Stimulated activated CD4-positive, alpha-beta T cell treated with anti-CD3 and anti-CD28 coated beads, Interleukin-4, amount 100 ng/mL, for 1 hour (primary cell): Measurements from ENCODE around the gene SIRPD.
"Not testable (repeated sequence)": the region's sequence is repeated elsewhere in the genome, so short reads cannot be mapped to it uniquely, and the experiment has no call there.

ENCODE experiments used
- DNase-seq: peaks from one replicate; pipeline ENCODE4 v3.0.0-alpha.2; 2020

SIRPD gene

DNA sequence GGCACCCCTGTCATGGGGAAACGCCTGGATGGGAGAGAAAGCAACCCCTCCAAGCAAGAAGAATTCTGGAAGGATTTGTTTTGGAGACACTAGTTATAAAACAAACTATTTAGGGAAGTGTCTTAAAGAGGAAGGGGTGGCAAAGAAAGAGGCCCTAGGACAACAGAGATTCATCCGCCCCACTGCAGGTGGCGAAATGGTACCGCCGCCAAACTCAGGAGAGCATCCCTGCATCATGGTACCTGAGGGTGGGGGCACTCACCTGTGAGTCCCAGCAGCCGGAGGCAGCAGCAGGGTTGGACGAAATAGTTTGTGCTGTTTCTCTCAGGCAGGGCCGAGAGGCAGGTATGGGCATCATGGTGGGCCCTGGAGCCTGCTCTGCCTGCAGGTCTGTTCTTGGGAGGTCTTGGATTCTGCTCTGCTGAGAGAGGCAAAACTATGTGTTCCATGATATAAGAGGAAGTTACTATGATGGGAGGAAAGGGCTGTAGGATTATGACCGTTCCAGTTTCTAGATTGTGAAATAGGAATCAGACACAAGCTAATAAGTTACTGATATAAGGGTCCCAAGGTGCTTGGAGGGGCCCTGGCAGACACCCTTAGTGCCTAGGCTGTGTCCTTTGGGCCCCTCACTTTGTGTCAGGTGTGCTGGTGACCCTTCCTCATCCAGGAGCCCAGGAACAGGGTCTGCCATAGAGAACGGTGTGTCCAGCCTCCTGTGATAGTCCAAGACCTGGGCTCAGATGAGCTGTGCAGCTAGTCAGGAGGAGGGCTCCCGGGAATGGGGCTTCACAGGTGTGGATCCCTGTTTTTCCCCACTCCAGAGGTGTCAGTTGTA, 20.4 kb downstream of the SIRPD start:
- DNase-seq, result no peak

DNA sequence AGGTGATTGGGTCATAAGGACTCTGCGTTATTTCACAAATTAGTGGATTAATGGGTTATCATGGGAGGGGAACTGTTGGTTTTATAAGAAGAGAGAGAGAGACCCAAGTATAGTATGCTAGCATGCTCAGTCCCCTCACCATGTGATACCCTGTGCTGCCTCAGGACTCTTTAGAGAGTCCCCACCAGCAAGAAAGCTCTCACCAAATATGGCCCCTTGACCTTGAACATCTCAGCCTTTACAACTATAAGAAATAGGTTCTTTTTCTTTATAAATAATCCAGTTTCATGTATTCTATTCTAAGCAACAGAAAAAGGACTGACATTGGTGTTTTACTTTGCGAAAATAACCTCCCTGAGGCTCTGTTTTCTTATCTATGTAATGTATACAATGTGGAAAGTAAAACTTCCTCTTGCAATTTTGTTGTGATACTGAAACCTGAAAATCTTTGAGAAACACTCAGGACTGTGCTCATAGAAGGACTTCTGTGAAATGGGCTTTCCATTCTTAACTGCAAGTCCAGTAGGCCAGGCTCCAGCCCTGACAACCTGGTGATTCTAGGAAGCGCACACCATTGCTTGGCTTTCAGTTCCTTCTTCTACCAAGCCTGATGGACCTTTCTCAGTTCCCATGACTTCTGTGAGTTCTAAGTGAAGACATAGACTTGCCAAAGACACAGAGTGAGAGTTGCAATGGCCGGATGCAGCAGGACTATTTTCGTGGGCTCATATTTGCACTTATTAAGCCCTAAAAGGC, 21.9 kb downstream of the SIRPD start:
- DNase-seq, result no peak

DNA sequence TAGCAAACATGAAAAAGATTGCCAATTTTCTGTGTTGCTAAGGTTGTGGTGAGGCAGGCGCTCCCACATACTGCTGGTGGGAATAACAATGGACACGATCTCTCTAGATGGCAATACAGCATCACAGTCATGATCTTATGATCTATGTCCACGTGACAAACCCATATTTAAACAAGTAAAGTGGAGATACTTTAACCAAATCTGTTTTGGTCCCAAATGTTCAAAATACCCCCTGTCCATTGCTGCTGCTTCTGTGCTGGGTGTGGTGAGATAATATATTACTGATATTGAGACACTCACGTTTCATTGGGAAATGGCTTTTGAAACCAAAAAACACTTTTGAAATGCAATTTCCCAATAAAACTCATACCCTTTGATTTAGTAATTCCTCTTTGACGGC, 23.0 kb downstream of the SIRPD start:
- DNase-seq, result no peak

DNA sequence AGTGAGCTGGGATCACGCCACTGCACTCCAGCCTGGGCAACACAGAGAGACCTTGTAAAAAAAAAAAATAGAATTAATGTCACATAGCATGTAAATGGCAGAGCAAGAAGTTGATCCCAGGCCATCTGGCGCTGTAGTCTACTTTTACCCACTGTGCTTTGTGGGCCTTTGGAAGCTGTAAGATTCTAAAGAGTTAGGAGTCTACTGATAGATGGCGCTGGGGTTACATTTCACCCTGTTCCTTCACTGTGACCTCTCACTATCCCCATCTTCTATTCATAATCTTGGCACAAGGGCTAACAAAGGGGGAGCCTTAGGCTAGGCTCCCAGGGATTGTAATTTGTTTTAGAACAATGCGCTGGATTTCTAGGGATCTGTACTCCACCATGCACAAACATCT, 24.4 kb downstream of the SIRPD start:
- no peak for DNase-seq

DNA sequence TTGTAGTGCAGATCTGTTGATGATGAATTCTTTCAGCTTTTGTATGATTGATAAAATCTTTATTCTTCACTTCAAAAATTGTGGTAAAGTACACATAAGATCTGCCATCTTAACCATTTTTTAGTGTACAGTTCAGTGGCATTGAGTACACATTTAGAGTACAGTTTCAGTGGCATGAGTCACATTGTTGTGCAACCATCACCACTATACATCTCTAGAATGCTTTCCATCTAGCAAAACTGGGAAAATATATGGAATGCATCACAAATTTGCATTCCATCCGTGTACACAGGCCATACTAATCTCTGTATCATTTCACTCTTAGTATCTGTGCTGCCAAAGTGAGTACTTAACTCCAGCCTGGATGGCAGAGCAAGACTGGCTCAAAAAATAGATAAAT, 28.7 kb downstream of the SIRPD start:
- no peak for DNase-seq

DNA sequence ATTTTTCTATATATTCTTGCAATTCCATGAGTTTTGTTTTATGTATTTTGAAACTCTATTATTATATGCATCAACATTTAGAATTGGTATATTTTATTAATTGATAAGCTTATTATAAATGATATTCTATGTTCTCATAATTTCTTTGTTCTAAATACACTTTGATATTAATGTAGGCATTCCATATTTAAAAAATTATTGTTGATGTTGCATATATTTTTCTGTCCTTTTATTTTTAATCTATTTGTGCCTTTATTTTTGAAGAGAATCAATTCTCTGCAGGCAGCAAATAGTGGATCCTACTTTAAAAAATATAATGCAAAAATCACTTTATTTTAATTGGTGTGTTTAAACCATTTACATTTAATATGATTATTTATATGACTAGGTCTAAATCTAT, 29.6 kb downstream of the SIRPD start:
- DNase-seq, result no peak

DNA sequence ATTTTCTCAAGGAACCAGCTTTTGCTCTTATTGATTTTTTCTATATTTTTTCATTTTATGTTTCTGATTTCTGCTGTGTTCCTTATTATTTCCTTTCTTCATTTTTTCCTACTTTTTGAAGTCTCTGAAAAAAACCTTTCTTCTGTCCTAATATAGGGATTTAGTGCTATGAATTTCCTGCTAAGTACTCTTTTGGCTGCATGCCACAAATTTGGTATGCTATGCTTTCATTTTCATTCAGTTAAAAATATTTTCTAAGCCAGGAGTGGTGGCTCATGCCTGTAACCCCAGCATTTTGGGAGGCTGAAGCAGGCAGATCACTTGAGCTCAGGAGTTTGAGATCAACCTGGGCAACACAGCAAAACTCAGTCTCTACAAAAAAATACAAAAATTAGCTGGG, 30.6 kb downstream of the SIRPD start:
- no peak for DNase-seq

DNA sequence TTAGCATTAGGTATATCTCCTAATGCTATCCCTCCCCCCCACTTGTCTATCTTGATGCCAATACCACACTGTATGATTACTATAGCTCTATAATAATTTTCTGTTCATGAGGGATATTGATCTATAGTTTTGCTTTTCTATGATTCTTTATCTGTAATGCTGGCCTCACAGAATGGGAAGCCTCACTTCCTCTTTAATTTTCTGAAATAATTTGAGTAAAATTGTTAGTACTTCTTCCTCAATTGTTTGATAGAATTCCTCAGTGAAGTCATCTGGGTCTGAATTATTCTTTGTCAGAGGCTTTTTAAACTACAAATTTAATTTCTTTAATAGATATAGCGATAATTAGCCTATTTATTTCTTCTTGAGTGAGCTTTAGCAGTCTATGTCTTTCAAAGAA, 31.2 kb downstream of the SIRPD start:
- no peak for DNase-seq

DNA sequence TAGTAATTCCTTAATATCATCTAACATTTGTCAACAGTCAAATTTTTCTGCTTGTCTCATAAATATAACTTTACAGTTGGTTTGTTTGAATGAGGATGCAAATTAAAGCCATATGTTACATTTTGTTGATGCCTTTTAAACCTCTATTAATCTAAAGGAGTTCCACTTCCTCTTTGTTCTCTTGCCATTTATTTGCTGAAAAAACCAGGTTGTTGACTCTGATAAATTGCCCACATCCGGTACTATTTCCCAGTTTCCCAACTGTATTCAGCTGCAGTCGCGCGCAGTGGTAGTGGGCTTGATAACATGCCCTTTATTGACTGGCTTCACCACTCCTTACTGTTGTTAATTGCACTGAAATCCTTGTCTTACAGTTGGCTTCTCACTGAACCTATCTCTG, 33.5 kb downstream of the SIRPD start:
- no peak for DNase-seq

DNA sequence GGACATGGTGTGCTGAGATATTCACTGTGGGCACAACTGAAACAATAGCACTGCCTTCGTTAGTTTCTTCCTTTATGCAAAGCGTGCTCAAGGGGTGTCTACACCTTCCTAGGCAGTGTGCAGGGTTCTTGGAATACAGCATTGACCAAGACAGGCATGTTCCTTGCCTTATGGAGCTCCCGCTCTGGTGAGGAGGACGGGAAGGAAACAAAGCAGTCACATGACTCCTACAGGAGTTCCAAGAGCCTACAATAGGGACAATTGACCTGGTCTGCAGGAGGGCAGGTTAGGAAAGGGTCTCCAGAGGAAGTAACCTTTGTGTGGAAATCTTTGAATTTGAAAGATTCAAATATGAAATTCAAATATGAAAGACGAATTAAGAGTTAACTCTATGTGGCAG, 40.5 kb downstream of the SIRPD start:
- DNase-seq, result no peak

DNA sequence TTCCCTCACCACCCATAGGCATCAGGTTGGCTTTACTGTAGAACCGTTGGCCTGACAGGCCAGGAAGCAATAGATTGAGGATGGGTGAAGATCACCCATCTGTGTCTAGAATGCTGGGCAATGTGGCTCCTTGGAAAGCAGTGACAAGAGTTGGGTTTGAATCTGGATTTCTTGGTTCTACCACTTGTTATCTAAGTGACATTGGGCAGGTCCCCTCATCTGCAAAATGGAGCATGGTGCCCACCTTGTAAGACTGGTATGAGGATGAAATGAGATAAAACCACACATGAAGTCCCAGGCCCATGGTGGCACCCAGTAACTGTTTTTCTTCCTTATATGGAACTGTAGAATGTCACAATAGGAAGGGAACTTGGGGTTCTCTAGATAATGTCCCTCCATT, 43.7 kb downstream of the SIRPD start:
- DNase-seq, result no peak

DNA sequence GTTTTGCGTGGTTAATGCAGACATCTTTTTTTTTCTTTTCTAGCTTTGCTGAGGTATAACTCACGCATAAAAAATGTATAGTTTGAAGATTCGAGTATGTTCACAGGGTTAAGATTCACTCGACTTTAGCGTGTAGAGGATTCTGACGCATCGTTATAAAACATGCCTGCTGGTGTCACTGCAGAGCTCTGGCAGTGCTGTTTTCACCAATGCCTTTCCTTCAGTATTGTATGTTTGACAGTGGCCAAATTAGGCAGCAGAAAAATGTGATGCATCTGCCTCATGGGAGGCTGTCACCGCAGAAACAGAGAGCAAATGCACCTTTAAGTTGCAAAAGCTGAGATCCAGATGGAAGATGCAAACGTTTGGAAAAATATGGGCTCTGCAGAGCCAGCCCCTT, 48.3 kb downstream of the SIRPD start:
- DNase-seq, result peak; percentile 29

DNA sequence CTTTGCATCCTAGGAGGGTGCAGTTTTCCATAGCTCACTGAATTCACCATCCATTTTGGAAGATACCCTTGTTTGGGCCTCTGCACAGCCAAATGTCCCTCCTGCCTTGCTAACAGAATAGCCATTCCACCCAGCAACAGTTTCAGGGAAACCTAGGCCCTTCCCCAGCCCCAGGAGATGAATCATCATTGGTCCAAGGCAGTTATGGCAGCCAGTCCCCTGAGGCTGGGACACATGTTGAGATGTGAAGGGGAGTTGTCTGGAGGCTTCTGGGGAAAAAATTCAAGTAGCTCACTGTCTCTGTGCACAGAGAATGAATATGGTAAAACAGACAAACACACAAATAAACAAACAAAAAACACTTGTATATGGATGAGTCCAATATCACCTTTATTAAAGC, 48.9 kb downstream of the SIRPD start:
- DNase-seq, result no peak

DNA sequence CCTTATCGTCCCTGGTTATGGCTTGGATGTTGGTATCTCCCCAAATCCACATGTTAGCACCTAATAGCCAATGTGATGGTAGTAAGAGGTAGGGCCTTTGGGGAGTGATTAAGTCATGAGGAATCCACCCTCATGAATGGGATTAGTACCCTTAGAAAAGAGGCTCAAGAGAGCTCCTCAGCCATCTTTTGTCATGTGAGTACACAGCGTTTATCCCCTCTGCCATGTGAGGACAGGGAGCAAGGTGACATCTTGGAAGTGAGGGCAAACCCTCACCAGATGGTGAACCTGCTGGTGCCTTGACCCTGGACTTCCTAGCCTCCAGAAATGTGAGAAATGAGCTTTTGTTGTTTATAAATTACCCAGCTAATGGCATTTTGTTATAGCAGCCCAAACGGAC, 50.2 kb downstream of the SIRPD start:
- DNase-seq, result no peak

DNA sequence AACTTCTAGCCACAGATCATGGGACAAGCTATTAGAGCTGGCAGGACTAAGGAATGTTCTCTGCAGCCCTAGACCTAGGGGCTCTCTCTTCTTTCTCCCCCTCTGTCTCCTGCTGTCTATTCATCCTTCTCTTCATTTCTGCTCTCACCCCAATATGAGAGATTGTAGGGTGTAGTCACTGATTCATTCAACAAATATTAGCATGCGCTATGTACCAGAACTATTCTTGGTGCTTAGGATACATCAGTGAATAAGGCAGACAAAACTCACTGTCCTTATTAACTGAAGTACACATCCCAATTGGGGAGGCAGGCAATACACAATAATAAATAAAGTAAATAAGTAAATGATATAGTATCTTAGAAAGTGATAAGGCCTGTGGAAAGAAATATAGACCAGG, 51.6 kb downstream of the SIRPD start:
- no peak for DNase-seq

DNA sequence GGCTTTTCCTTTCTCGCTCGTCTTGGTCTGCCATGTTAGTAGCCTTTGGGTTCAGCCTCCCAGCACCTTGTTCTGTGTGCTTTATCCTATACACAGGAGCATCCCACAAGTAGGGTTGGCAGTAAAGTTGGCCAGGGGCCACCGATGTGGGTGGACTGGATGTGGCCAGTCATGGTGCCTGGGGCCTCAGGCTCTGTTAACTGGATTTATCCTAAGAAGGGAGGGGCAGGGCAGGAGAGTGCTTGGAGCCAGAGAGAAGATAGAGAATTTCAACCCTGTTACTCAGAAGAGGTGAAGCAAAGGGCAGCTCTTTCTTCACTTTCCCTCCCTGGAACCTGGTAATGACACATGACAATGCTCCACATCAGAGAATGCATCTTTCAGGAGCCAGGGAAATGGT, 52.1 kb downstream of the SIRPD start:
- no peak for DNase-seq

DNA sequence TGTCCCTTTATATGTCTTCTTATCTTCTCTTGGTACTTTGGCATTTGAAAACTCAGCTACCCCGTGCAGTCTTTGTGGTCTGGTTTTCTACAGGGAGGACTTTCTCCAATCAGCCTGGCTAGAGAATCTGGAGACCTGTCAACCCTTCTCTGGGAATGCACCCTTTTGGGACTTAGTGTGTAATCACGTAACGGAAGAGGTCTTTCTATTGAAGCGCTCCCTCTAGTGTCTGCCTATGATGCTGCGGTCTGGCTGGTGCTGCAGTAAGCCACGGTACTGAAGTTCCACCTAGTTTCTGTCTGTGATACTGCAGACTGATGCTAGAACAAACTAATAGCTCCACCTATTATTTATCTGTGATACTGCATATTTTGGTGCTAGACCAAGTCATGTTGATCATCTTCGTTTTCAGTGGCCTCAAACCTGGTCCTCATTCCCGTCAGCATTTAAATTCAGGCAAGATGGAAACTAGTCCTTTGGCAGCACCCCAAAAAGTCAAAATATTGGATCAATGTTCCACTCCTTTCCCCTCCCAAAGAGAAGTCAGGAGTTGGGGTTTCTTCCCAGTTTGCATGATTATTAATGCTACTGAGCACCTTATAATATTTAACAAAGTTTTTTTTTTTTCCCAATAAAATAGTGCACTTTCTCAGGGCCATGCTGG, 53.8 kb downstream of the SIRPD start:
- DNase-seq, result peak; percentile 72

DNA sequence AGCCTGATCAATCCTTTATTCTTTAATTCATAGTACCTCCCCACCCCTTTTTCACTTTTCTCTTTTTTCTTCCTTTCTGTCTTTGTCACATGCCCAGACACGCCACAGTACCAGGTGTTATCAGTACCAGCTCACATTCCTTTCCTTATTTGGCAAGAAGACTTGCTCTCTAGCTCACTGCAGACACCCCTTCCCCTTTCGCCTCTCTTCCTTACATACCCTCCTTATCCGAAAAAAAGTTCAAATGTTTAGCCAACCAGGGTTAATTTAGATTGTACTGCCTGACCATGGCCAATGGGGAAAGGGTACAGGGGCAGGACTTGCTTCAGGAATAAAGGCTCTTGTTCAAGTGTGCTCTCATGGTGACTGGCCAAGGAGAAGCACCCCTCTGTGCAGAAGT, 57.0 kb downstream of the SIRPD start:
- DNase-seq, result no peak

DNA sequence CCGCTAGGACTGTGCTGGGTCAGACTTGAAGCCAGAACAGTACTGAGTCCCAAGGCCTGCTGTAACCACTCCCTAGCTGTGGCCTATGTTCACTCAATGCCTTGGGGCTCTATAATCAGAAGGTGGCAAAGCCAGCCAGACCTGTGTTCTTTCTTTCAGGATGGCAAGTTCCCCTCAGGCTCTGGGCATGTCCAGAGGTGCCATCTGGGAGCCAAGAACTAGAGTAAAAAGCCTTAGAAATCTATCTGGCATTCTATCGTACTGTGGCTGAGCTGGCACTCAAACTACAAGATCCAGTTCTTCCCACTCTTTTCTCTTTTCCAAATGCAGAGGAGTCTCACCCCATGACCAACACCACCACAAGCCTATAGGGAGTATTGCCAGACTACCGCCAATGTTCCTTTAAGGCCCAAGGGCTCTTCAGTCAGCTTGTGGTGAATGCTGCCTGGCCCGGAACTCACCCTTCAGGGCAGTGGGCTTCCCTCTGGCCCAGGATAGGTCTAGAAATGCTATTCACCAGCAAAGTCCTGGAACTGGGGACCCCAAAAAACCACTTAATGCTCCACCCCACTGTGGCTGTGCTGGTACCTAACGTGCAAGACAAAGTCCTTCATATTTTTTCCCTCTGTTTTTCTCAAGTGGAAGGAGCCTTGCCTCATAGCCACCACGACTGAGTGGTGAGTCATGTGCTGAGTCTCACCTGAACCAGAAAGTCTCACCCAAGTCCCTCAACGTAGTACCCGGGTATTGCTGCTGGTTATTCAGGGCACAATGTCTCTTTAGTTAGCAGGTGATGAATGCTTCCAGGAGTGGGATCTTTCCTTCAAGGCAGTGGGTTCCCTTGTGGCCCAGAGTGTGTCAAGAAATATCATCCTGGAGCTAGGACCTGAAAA, 57.7 kb downstream of the SIRPD start:
- DNase-seq, result no peak

DNA sequence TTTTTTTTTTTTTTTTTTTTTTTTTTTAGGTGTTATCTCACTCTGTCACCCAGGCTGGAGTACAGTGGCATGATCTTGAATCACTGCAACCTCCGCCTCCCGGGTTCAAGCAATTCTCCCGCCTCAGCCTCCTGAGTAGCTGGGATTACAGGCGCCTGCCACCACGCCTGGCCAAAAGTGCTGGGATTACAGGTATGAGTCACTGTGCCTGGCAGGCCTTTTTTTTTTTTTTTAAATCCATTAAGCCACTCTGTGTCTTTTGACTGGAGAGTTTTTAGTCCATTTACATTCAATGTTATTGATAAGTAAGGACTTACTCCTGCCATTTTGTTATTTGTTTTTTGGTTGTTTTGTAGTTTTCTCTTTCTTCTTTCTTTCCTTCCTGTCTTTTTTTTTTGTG, 60.1 kb downstream of the SIRPD start:
- DNase-seq, result not testable (repeated sequence)

DNA sequence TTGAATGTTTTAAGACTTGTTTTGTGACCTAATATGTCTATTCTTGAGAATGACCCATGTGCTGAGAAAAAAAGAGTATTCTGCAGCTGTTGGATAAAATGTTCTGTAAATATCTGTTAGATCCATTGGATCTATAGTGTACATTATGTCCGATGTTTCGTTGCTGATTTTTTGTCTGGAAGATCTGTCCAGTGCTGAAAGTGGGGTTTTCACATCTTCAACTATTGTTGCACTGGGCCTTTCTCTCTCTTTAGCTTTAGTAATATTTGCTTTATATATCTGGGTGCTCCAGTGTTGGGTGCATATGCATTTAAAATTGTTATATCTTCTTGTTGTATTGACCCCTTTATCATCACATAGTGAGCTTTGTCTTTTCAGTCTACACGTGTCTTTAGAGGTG, 60.6 kb downstream of the SIRPD start:
- DNase-seq, result no peak

DNA sequence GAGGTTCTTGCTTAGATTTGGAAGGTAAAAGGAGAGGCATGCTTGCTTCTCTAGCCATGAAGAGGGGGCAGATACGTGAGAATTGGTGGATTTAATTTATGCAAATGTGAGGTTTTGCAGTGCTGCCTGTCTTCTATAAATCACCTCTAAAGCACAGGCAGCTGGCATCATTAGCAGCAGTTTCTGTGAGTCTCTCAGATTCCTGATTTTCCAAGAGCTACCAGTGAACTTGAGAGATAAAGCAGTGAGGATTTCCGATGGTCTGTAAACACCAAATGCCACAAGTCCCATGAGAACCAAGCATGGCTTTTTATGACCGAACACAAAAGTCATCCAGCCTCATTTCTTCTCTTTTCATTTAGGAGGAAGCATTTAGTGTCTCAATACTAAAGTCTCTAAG, 63.1 kb downstream of the SIRPD start:
- no peak for DNase-seq

DNA sequence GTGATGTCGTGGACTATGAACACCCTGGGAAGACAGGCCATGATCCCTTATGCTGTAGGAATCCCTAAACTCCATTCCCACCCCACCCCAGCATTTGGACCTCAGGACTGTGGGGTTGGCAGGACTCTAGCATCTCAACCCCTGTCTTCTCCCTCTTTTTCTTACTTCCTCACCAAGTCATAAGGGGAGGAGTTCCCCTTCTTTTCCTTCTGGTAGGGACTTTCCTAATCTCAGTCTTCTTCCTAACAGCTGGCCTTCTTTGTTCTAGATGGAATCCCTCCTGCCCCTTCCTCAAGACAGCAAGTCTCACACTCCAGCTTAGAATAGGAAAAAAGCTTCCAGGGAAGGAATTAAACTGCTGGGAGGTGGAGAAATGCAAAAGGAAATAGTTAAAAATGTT, 64.0 kb downstream of the SIRPD start:
- DNase-seq, result no peak
